Stimulated activated CD8-positive, alpha-beta memory T cell treated with anti-CD3 and anti-CD28 coated beads, Interleukin-7, amount 100 ng/mL, for 24 hours (primary cell): ENCODE measurements around the gene CLEC16A.
"Not testable (repeated sequence)": the region's sequence is repeated elsewhere in the genome, so short reads cannot be mapped to it uniquely, and the experiment has no call there.

ENCODE experiments used
- DNase-seq: peaks from one replicate; pipeline ENCODE4 v3.0.0-alpha.2; 2020; ENCODE audit warnings: low read depth

The CLEC16A gene

DNA sequence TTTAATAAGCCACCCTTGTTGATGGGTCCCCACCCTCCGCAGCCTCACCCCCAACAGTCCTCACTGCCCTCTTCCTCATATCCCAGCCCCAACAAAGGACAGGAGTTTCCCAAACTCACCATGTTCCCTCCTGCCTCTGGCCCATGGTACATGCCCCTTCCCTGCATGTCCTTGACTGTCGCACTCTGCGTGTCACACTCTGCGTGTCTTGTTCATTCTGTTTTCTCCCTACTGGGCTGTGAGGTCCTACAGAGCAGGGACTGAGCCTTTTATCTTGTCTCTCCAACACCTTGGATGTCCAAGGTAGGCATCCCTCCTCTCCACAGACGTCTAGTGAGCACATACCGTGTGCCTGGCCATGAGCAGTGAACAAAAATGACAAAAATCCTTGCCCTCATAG is 156.9 kb downstream of the CLEC16A start:
- no peak for DNase-seq

DNA sequence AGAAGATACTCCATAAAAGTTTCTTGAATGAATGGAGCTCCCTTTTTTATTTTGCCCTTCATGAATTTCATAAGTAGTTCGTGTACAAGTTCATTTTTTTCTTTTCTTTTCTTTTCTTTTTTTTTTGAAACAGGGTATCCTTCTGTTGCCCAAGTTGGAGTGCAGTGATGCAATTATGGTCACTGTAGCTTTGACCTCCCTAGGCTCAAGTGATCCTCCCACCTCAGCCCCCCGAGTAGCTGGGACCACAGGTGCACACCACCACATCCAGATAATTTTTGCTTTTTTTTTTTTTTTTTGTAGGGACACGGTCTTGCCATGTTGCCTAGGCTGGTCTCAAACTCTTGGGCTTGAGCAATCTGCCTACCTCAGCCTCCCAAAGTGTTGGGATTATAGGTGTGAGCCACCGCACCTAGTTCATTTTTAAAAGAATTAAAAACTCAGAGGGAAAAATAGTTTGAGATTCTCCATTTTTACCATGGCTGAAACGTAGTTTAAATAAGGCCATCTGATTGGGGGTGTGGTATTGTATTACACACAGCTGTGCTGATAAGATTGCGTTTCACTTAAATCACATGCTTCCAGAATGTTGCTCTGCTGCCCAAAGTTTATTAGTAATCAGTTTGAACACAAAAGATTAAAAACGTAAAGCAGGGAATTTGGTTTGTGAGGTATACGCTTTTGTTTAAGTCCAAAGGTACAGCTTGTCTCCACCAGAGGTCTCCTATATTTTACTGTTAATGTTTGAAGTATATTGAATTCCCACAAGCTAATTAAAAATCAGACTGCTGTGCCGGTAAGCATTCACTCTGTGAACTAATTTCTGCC is 157.5 kb downstream of the CLEC16A start:
- DNase-seq = no peak

DNA sequence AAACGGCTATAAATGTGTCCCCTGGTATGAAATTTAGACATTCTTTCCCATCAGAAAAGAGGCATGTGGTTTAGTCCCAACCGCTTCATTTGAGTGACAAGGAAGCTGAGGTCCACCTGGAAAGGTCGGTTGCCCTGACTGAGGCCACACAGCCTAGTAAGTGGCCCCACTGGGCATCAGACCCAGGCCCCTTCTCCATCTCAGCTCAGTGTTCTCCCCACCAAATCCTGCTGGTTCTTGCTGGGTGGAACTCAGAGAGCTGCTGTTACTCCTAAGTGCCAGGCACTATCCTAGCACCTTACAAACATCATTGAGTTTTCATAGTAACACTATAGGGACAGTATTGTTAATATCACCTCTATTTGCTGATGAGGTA is 158.1 kb downstream of the CLEC16A start:
- DNase-seq = no peak

DNA sequence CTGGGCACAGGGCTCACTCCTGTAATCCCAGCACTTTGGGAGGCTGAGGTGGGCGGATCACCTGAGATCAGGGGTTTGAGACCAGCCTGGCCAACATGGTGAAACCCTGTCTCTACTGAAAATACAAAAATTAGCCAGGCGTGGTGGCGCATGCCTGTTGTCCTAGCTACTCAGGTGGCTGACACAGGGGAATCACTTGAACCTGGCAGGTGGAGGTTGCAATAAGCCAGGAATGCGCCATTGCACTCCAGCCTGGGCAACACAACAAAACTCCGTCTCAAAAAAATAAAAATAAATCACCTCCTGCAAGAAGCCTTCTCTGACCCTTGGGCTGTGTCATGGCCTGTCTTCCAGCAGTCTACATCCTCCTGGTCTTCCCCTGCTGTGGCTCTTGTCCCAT is 158.9 kb downstream of the CLEC16A start:
- DNase-seq = not testable (repeated sequence)

DNA sequence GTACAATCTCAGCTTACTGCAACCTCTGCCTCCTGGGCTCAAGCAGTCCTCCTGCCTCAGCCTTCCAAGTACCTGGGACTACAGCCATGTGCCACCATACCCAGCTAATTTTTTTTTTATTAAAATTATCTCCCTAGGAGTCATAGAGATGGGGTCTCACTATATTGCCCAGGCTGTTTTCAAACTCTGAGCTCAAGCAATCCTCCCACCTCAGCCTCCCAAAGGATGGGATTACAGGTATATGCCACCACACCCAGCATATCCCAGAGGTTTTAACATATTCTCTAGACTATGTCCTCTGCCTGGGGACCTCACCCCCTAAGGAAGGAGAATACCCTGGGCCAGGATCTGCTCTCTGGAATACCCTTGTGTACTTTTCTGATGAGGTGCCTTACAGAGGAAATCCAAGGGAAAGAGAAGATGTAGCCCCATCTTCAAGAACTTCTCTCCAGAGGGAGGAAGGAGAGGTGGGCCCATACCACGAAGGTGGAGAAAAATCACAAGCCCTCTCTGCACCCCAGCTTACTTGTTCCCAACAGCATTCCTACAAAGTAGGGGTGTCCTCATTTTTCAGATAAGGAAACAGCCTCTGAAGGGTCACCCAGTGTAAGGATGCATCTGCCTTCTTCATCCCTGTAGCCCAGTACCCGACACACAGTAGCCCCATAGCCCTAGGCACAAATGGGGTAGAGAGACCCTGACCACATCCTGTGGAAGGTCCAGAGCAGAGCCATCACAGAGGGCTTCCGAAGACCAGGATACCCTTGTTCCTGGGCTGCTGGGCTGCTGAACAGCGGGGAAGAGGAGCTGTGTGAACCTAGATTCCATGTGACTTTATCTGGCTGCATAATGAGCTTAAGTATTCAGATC is 160.0 kb downstream of the CLEC16A start:
- no peak for DNase-seq

DNA sequence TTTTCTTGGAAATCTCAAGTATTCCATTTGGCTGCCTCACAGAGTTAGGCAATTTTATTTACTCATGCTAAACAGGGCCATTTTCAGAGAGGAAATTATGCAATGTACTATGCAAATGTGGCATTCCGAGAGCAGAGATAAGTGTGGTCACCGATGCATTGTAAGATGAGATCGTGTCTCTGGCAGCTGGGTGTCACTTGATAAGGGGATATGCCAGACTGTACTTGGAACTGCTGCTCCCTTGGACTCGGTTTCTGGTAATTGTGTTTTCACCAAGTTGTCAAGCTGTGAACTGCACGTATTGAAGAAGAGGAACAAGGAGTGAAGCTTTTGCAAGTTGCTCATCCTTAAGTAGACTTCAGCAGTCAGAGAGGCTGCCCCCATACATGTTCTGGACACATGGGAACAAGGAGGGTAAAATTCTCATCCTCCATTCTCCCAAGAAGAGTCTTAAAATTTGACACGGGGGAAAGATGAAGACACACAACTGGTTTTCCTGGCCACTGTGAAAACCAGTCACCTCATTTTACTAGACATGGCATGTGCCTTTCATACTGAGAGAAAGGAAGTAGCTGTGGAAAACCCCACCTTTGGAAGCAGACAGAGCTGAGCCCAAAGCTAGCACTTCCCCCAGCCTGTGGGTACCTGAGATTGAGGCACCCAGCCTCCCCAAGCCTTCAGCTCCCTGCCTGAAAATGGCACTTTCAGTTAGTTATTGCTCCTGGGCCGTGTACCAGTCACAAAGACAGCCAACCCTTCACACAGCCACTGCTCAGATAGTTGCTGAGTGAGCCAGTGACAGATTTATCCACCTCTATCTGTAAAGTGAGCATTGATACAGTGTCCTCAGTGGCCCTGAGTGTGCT is 160.9 kb downstream of the CLEC16A start:
- no peak for DNase-seq

DNA sequence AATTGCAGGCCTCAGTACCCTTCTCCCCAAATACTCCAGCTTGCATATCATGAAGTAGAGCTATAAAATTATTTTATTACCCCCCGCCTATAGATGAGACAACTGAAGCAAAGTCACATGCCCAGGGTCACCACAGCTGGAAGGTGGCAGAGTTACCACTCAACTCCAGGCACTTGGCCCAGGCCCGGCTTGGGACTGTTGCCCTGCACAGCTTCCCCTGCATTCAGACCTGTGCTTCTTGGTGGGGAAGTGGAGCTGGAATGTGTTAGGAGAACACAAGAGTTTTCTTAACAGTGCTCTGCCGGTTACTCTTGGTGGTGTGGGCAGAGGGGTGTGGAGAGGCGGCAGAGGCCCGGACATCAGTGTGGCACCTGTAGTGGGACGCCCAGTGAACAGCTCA is 162.4 kb downstream of the CLEC16A start:
- no peak for DNase-seq

DNA sequence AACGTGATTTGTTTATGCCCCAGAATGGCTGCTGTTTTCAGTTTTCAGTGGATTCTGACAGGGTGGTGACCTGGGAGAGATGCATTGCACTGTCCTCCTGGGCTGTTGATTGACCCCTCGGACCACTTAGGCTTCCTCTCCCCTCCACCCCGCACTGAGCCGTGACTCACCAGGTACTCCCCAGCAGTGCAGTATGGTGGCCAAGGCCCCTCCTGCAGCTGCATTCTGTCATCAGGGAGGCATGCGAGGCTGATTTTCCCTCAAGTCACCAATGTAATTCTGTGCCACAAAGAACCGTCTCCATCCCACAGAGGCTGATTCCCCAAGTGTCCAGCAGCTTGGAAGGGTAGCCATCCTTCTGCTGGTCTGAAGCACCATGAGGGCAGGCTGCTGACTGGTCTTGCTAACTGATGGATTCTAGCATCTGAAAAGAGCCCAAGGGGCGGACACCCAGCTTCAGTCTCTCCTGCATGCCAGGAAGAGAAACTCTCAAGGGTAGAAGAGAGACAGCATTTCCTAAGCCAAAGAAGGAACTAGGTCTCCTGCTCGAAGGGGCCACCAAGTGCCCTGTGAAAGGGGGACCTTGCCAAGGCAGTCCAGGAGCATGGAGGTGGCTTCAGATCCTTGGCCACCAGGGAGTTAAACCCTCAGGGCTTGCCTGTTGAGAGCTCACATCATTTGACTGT is 163.6 kb downstream of the CLEC16A start:
- no peak for DNase-seq

DNA sequence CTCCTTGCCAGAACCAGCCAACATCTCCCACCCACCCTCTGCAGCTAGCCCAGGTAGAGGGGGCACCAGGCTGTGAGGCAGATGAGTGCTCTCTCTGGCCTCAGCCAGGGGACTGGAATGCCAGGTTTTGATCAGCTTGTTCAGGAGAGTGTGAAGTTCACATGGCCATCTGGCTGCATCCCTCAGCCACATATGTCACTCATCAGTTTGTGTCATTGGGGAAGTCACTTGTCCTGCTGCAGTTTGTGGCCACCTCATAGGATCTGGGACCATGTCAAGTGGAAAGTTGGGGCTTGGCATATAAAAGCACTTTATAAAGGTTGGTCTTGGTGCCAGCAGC is 164.1 kb downstream of the CLEC16A start:
- DNase-seq = no peak

DNA sequence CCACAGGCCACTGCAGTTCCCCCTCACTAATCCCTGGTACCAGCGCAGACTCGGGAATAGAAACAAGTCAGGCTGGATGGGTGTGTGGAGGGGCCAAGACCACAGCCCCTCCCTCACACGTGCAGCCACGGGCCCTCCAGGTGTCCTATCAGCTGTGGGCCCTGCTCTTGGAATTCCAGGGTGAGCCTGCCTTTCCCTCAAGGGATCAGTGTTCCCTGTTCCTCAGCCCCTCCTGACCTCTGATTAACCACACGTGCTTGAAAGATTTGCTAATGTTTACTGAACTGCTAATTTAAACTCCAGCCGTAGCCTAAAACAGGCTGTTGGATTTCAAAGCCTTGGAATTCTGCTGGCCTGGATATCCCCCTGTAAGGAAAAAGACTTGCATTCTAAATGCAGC is 165.2 kb downstream of the CLEC16A start:
- no peak for DNase-seq

DNA sequence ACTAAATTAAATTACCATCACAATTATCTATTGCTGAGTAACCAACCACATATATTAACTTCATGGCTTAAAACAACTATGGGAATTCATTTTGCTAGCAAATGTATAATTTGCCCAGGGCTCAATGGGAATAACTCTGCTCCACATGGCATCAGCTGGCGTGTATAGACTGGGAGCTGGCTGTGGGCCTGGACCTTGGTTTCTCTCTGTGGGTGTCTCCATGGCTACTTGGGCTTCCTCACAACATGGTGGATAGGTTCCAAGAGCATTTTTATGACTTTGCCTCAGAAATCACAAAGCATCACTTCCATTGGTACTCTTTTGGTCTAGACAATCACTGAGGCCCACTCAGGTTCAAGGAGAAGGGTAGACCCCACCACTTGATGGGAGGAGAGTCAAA is 166.8 kb downstream of the CLEC16A start:
- no peak for DNase-seq

DNA sequence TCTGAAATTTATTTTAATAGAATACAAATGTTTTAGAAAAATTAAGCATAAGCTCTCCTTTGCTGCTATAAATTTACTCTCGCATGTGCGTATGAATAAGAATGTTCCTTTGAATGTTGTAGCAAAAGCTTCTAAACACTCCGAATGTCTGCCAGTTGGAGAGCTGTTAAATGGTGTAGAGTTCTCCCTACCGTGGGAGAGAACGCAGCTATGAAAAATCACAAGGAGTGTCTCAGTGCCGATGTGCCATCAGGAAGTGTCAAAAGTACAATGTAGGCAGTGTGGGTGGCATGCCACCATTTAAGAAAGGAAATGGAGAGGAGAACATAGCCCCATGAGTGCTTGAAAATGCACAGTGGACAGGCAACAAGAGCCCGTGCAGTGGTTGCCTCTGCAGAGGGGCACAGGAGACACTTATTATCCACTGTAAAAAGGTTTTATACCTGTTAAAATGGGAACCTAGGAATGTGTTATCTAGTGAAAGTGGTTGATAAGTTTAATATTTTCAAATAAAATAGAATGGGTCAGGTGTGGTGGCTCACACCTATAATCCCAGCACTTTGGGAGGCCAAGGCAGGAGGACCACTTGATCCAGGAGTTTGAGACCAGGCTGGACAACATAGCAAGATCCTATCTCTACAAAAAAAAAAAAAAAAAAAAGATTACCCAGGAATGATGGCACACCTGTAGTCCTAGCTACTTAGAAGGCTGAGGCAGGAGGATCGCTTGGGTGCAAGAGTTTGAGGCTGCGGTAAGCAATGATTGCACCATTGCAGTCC is 167.7 kb downstream of the CLEC16A start:
- no peak for DNase-seq

DNA sequence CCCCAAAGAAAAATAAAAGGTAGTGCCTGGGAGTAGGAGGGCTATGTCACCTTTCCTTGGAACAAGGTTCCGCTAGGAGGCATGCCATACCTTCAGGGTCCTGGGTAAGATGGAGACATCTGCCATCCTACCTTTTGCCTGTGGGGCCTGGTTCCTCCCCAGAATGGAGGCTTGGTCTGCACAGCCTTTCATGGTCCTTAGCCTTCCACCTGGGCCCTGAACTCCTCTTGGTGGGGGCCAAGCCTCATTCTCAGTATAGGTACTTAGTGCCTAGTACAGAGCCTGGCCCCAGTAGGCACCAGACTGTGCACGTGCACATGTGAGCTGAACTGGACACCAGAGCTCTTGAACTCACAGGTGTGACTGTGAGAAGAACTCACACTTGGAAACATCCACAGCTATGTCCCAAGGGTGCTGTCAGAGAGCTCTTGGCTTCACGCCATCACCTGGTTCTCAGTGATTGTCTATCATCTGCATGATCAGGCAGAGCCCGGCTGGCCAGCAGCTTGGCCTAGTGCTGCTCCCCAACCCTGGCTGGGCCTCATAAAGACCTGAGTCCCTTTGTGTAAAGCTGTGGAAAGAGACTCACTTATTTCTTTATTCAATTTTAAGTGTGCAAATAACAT is 168.5 kb downstream of the CLEC16A start:
- no peak for DNase-seq

DNA sequence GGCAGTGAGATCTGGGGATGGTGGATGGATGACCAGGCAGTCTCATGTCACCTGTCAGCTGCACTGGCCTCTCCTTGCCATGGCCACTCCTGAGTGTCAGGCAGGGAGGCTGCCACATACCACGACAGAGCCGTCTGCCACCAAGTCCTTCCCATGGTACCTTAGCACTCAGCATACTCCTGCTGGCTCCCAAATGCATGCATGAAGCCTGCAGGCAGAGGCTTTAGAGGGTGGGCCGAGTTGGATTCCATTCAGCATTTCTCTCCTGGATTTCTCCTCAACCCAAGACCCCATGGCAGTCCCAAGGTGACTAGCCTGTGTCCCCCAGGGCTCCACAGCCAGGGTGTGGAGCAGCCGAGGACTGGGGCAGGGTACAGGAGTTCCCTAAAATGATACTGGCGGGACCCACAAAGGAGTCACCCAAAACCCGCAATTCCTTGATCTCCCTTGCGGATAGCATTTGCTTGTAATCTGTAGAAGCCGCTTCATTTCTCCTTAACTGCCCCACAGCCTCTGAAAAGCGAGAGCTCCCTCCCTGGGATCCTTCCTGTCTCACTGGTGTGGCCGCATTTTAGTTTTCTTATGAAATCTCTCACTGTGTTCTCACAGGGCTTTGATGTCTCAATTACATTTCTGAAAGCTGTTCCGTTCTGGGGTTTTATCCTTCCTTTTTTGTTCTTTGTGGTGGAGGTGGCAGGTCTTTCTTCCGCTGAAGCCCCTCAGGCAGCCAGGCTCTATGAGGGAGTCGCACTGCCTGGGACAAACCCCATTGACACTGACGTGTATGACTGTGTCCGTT is 170.2 kb downstream of the CLEC16A start:
- no peak for DNase-seq

DNA sequence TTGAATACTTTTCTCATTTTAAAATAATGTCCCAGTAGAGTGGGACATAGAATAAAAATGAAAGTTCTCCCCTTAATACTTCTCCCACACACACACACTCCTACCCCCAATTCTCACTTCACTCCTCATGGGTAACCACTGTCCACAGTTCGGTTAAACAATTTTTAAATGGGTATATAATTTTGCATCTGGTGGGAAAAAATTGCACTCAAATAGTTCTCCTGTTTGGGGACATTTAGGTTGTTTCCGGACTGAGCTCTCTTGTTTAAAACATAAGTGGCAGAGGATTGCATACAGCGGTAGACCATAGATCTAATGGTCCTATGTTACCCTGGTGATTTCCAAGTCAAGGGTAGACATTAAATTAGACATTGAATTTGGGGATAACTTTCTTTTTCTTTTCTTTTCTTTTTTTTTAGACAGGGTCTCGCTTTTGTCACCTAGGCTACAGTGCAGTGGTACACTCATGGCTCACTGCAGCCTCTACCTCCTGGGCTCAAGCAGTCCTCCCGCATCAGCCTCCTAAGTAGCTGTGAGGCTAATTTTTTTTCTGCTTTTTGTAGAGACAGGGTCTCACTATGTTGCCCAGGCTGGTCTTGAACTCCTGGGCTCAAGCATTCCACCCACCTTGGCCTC is 173.3 kb downstream of the CLEC16A start:
- no peak for DNase-seq

DNA sequence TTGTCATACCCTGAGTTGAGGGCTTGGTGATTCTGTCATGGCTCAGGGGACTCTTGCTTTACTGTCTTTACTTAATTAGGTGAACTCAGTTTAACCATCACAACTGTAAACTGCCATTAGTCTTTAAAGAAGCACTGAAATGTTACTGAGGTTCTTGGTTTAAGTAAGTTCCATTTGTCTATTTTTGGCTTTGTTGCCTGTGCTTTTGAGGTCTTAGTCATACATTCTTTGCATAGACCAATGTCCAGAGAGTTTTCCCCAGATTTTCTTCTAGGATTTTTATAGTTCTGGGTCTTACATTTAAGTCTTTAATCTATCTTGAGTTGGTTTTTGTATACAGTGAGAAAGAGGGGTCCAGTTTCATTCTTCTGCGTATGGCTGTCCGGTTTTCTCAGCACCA is 174.1 kb downstream of the CLEC16A start:
- DNase-seq = no peak

DNA sequence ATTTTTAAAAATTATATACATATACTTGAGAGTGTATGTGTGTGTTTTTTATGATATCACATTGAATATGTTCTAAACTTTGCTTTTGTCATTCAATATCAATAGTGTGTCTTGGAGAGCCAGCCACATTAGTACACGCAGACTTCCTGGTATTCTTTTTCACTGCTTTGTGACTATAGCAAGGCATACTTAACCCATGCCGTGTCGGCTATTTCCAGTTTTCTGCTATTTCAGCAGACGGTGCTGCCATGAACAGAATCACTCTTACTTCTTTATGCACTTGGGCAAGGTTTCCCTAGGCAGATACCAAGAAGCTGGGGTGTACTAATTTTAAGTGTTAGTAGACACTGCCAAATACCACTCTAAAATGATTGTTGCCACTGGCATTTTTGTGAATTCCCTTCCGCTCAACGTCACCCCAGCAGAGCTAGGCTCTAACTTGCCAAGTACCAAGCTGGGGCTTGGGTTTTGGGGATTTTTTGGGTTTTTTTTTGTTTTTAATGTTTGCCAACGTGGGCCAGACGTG is 176.8 kb downstream of the CLEC16A start:
- DNase-seq = no peak

DNA sequence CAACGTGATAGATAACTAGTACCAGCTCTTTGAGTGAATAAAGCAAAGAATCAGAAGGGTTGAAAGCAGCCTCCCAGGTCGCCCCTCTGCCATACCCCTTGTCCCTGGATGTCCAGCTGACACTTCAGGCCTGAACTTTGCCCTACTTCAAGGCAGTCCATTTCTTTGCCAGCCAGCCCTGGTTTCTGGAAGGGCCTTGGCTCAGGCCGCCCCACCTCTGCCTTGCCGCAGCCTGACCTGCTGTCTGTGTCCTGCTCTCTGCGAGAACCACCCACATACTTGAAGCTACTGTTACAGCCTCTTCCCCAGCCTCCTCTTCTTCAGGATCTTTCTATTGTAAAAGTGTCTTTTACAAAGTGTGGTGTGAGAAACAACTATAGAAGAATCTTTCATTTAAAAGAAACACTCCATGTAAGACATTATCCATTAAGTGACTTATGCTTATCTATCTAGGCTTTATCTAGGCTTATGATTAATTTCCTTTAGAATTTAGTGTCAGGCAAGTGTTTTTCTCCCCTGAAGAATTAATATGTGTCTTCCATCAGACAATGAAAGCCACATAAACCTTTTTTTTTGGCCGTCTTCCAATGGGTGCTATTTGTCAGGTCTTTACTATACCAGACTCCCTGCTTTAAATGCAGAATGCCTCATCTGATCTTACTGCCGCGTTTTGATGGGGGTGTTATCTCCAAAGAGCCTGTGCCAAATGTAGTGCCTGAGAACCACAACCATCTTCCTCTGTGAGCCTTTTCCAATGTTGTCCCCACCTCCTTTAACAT is 177.7 kb downstream of the CLEC16A start:
- no peak for DNase-seq
